HFF-Myc (cell line): ENCODE data around the gene ARMC8.

Source experiments
- DNase-seq: peaks from one replicate; pipeline ENCODE4 v3.0.0-alpha.2; 2011; ENCODE audit warnings: low read depth; ENCODE audit errors: extremely low read depth
- H3K4me3 ChIP-seq: replicated peaks from 2 replicates; pipeline ENCODE4 v1.5.1; 2011; ENCODE audit warnings: low read depth, mild to moderate bottlenecking, control low read depth, low read length
- TF ChIP-seq, protein P1 (sequence below): IDR thresholded peaks from 2 replicates; pipeline ENCODE4 v1.5.1; 2012; ENCODE audit warnings: mild to moderate bottlenecking, low read depth, low read length, control low read depth; ENCODE audit errors: missing control alignments

Gene ARMC8

DNA sequence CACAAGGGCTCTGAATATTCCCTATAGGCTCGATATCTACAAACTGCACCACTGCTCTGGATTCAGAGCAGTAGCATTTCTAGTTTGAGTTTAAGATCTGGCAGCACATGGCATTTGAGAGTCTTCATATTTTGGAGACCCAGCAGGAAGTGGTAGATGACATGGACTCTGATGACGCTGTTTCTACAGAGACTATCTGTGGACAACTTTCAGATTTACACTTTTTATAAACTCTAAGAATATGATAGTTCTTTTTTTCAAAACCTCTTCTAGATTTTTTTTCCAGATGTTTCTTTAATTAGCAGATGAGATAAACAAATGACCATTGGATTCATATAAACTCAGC, 35.8 kb downstream of the ARMC8 start:
- no peak for DNase-seq
- TF ChIP-seq, protein P1, sequence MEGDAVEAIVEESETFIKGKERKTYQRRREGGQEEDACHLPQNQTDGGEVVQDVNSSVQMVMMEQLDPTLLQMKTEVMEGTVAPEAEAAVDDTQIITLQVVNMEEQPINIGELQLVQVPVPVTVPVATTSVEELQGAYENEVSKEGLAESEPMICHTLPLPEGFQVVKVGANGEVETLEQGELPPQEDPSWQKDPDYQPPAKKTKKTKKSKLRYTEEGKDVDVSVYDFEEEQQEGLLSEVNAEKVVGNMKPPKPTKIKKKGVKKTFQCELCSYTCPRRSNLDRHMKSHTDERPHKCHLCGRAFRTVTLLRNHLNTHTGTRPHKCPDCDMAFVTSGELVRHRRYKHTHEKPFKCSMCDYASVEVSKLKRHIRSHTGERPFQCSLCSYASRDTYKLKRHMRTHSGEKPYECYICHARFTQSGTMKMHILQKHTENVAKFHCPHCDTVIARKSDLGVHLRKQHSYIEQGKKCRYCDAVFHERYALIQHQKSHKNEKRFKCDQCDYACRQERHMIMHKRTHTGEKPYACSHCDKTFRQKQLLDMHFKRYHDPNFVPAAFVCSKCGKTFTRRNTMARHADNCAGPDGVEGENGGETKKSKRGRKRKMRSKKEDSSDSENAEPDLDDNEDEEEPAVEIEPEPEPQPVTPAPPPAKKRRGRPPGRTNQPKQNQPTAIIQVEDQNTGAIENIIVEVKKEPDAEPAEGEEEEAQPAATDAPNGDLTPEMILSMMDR, result no peak
- H3K4me3 ChIP-seq, result no peak overlapping the region

DNA sequence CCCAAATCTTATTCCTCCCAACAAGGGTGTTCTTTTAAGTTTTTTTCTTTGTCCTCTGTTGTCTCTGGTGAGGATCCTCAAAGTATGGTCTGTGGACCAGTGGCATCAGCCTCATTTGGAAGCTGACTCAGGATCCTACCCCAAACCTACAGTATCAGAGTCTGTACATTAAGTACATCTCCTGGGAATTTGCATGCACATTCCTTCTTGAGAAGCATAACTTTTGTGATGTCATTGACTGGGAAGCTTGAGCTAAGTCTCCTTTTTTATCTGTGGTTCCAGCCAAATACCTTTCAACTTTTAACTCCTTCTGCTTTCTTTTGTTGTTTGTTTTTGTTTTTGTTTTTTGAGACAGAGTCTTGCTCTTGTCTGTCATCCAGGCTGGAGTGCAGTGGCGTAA, 40.5 kb downstream of the ARMC8 start:
- no peak overlapping the region for H3K4me3 ChIP-seq
- TF ChIP-seq, protein P1, result no peak
- DNase-seq, result no peak

DNA sequence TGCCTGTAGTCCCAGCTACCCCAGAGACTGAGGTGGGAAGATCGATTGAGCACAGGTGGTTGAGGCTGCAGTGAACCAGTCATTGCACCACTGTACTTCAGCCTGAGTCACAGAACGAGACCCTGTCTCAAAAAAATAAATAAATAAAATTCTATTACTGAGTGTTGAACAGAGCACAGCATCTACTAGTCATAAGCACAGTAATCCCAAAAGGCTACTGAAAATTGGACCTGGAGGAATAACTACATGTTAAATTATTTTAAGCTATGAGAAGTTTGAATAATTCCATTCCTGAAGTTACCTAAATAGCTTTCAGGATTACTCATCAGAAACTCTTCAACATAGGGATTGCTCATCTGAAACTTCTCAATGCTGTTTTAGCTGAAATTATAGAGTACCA, 43.4 kb downstream of the ARMC8 start:
- no peak overlapping the region for H3K4me3 ChIP-seq
- TF ChIP-seq, protein P1, result no peak
- DNase-seq, result no peak

- TF ChIP-seq, protein P1, result no peak
- no peak overlapping the region for H3K4me3 ChIP-seq
- no peak for DNase-seq
Measured at GRCh38 chr3:138232705-138233364, 45.7 kb downstream of the ARMC8 start.

- no peak for DNase-seq
- no peak overlapping the region for H3K4me3 ChIP-seq
Measured at GRCh38 chr3:138234401-138235179, 47.5 kb downstream of the ARMC8 start.

DNA sequence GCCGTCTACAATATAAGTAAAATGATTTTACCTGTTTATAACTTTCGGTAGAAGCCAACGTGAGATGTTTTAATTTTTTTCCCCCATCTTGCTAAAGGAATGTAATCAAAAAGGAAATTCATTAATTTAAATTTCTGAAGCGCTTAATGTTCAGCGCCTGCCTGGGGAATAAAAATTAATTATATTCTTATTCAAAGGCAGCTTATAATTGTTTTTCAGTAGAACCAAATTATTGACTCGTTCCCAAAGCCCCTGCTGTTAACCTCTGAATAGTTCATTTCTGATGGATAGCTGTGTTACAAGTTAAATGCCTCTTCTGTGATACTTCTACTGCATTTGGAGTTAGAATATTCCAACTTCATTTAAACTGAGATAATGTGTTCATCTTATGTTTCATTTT, 51.6 kb downstream of the ARMC8 start:
- DNase-seq, result no peak
- TF ChIP-seq, protein P1, result no peak
- no peak overlapping the region for H3K4me3 ChIP-seq

More at GRCh38 chr3:138234401-138235179, 47.5 kb downstream of the ARMC8 start:
- TF ChIP-seq, protein P1, result no peak
